ENCODE results near the gene HYKK. TPM values are rescaled to one million over a fixed set of nuclear protein-coding genes. Genes with fewer than 3 reads are reported as not detected.
A peak's percentile ranks its signal among the peaks of the same experiment; 100 is the strongest.

The HYKK gene
- total RNA-seq (1 to 10 TPM; 2.3 to 5.1 (median 2.8) TPM), polyA plus RNA-seq (1 to 10 TPM; 3.2 TPM)

- Histone ChIP-seq H3K27ac (peak within 1 kb of the TSS; percentile 24 to 74 (median 54)), H3K4me1 (peaks cover 0 to 4% (median 0%) of the 10 kb centered on the region in 3 donors), H3K4me3 (peak within 1 kb of the TSS; percentile 33 to 88 (median 70)), H3K36me3 (no peaks in the 10 kb centered on the region), H3K9me3 (peaks cover 0 to 2% (median 0%) of the 10 kb centered on the region in 4 donors), H3K27me3 (no peaks in the 10 kb centered on the region)
- no peak for TF ChIP-seq CTCF (IDR thresholded peaks at IDR 0.05)
- FAIRE-seq (peak; percentile 96), DNase-seq (peak; percentile 93 to 97 (median 96)), ATAC-seq (peak; percentile 95 to 99 (median 97))
- intact Hi-C loops (cut with DNase I) = no loop called here
- WGBS, 2 donors = 1% methylated on average over 59 to 63 of the region's 63 CpGs
Observed at GRCh38 chr15:78506971-78507830, at the start of gene HYKK. HYKK (plus strand) TSS chr15:78507577; CDS start chr15:78513089, 5,512 bp downstream.

GRCh38 chr15:78460737-78461136, 46.6 kb upstream of the HYKK start:
- no peak for FAIRE-seq
- Histone ChIP-seq H3K4me3 (no peak overlapping the region), H3K9me3 (no peaks in the 10 kb centered on the region), H3K27ac (no peak overlapping the region), H3K36me3 (peaks cover 0 to 11% (median 0%) of the 10 kb centered on the region in 3 donors), H3K4me1 (peaks cover 13 to 17% (median 15%) of the 10 kb centered on the region in 3 donors), H3K27me3 (no peaks in the 10 kb centered on the region)
- no peak for ATAC-seq
- no peak for TF ChIP-seq CTCF (IDR thresholded peaks at IDR 0.05)
- intact Hi-C loops (cut with DNase I) = no loop called here
- WGBS, 2 donors = 84 to 88% methylated on average over 4 of the region's 4 CpGs
- no peak for DNase-seq

- intact Hi-C loops (cut with DNase I) = no loop called here
- Histone ChIP-seq H3K27ac (no peak overlapping the region), H3K36me3 (peaks cover 0 to 16% (median 0%) of the 10 kb centered on the region in 3 donors), H3K27me3 (no peaks in the 10 kb centered on the region), H3K4me1 (peaks cover 10 to 15% (median 11%) of the 10 kb centered on the region in 3 donors), H3K4me3 (no peak overlapping the region), H3K9me3 (no peaks in the 10 kb centered on the region)
- TF ChIP-seq CTCF (IDR thresholded peaks at IDR 0.05) = no peak
- 42 to 53% methylated on average over 3 of the region's 3 CpGs for WGBS, 2 donors
- DNase-seq (no peak), ATAC-seq (no peak), FAIRE-seq (no peak)
Observed at GRCh38 chr15:78461171-78461888, 46.0 kb upstream of the HYKK start.

- no peak for ATAC-seq
- H3K27me3 ChIP-seq = no peaks in the 10 kb centered on the region
- no peak for TF ChIP-seq CTCF (IDR thresholded peaks at IDR 0.05)
- H3K4me1 ChIP-seq = no peaks in the 10 kb centered on the region
- no peak for FAIRE-seq
- H3K36me3 ChIP-seq = peaks cover 0 to 48% (median 19%) of the 10 kb centered on the region in 3 donors
- no peak overlapping the region for H3K4me3 ChIP-seq
- no peak for DNase-seq
- H3K9me3 ChIP-seq = no peaks in the 10 kb centered on the region
- WGBS, 2 donors = 90 to 96% methylated on average over 1 of the region's 1 CpG
- no peak overlapping the region for H3K27ac ChIP-seq
- intact Hi-C loops (cut with DNase I) = no loop called here
Observed at GRCh38 chr15:78469031-78469430, 38.3 kb upstream of the HYKK start.

Data from pancreas (tissue), 10 donors.